ENCODE measurements around the gene GPC5.

GPC5 gene

DNA sequence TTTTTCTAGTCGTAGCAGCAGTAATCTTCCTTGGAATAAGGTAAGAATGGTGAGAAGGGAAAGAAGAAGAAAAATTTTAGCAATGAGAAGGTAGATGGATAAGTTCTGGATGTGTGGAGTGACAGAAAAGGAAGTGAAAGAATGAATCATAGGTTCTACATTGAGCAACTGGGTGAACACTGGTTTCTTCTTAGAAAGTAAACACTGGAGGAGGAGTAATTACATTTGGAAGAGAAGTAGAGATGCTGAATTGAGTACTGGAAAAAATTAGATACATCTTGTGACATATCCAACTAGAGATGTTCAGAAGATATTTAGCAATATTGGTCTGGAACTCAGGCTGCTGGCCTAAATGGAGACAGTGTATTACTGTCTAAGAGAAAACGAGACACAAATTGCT, 148.5 kb downstream of the GPC5 start:
- DNase-seq = no peak

DNA sequence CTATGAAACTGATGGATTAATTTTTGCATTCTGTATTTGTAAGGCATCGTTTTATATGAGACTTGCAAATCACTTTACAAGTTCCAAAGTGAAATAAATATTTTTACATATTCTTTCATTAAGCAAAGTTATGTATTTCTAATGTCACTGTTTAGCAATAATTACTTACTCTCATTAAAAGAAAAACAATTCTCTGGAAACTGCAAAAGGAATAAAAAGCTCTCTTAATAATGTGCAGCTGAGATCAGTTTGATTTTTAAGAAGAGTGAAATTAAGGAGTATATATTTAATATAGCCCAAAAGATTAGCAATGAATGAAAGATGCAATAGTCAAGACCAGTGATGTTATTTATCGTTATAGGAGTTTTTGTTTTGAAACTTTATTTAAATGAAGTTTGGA, 155.2 kb downstream of the GPC5 start:
- no peak for DNase-seq

DNA sequence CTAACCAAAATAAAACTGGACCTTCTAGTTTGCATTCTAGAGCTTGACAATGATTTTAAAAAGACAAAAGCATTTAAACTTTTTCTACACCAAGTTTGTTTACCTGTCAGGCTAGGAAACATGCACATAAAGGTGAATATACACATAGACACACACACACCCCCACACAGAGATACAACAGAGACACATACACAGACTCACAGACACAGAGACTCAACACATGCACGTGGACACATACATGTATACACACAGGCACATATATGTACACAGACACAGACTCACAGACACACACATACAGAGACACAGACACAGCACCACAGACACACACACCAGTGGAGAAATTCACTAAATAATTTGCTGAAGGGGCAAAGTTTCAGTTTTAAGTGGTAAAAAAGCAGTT, 155.7 kb downstream of the GPC5 start:
- DNase-seq = no peak

DNA sequence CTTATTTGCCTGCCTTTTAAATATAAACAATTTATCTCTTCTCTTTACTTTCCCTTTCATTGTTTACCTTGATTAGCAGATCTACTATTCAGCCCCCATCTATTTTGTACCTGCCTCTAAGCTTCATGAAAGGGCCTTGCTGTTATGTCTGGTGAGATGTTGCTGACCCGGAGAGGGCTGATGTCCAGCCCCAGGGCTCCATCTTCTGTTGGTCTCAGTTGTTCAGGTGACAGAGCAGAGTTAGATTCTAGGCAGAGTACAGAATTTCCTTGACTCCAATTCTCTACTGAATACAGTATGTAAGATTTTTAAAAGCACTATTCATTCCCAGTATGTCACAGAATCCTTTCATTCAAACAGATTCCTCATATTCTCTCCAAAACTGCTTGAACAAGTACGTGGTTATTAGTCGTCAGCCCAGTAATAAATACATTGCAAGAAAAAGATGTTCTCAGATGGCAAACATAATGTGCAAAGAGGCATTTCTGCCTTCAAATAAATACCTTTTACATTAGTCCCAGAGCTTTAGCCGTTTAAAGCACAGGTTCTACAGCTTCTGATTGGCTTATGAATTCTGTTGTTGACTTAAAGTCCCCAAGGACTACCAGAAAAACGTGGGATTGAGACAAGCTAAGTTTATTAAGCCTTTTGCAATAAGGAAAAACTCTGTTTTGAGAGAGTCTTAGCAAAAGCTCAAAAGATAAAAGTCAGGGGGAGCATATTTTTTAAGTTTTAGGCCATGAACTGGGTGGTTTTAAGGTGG, 159.1 kb downstream of the GPC5 start:
- no peak for DNase-seq

DNA sequence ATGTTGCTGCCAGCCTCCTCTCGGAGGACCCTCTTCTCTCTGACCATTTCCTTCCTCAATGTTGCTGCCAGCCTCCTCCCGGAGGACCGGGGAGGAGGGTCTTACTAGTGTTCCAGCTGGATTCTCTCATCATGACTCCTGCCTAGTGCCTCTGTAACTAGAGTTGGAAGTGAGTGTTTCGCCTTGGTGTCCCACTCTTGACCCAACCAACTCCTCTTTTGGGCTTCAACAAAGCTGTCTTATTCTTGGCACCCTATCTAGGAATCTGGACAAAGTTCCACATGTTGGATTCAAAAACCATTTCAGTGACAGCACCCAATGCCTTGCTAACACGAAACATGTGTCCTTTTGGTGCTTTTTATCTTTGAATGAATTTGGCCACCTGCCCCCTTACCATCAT, 165.4 kb downstream of the GPC5 start:
- no peak for DNase-seq

DNA sequence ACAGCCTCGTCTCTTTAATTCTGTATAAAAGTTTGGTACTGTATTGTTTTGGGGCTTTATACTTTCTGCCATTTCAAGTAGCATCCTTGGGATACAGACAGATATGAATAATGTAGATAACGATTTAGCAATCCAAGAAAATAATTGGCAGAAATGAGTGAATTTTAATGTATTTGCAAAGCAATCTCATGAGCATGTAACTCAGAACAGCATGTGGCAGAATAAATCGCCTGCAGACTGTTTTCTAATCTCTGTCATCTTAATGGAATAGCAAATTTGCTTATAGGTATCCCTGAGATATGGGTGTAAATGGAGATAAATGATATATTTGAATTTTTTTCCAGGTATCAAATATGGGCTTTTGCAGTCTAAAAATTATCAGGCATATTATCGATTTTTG, 166.0 kb downstream of the GPC5 start:
- no peak for DNase-seq

DNA sequence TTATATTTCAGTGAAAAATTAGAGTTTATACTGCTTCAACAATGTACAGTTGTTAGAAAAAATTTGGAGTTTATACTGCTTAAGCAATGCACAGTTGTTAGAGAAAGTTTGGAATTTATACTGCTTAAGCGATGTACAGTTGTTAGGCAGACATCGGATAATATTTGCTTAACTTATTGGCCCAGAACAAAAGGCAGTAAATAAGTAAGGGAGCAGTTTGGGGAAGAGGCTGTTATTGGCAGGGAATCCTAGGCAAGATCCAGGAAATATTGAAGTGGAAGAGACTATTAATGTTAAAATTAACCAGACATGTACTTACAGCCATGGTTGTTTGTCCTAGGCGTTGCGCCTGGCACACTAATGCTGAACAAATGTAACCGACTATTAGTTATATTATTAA, 166.9 kb downstream of the GPC5 start:
- no peak for DNase-seq

DNA sequence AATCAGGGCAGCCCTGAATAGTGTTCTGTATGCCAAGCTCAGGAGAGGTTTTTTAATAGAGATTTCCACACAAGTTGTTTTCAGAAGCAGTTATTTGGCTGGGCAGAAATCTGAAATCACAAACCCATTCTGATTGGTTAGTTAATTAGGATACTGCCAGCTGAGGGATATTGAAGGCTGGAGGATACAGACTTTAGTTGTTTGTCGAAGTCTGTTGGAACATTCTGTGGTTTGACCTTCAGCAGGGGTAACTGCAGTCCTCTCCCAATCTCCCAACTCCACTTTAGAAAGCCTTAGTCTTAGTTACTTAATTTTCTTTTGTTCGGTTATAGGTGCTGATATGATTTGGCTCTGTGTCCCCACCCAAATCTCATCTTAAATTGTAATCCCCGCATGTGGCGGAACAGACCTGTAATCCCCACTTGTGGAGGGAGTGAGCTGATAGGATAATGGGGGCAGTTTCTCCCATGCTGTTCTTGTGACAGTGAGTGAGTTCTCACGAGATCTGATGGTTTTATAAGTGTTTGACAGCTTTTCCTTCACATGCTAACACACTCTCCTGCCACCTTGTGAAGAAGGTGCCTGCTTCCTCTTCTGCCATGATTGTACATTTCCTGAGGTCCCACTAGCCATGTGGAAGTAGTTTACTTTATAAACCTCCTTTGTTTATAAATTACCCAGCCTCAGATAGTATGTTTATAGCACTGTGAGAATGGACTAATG, 169.2 kb downstream of the GPC5 start:
- no peak for DNase-seq

DNA sequence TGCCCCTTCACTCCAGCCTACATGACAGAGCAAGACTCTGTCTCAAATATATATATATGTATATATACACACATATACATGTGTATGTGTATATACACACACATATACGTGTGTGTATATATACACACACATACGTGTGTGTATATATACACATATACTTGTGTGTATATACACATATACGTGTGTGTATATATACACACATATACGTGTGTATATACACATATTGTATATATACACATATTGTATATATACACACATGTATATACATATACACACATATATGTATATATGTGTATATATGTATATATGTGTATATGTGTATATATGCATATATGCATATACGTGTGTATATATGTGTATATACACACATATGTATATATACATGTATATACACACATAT, 173.3 kb downstream of the GPC5 start:
- no peak for DNase-seq

DNA sequence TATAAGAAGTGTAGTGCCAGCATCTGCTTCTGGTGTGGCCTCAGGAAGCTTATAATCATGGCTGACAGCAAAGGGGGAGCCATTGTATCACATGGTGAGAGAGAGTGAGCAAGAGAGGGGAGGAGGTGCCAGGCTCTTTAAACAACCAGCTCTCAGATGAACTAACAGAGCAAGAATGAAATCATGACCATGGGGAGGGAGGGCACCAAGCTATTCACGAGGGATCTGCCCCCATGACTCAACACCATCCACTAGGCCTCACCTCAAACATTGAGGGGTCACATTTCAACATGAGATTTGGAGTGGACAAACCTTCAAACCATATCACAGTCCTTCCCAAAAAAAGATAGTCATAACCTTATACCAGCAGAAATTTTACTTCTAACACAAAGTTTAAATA, 174.0 kb downstream of the GPC5 start:
- DNase-seq = no peak

DNA sequence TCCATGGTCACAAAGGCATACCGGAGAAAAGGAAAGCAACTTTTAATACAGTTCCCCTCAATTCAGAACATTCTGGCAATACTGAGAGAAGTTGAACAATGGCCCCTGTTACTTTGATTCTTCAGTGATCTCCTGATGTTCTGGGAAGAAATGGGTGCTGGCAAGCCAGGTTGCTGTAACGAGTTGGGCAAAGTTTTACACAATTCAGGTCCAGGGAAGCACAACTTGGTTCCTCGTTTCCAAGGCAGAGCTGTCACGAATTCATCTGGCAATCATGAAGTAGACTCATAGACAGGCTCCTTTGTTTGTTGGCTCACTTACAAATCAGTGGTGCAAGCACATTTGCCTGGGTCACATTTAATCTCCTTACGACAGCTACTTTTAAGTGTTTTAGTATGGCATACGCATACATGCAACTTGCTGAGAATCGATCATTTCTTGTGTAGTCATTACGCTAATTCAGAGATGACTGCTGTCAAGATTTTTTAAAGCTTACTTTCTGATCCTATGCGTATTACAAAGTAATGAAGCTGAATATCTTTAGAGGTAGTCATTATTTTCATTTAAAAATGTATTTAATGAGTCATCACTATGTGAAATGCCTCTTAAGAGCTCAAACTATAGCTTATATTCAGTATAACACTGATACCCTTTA, 174.7 kb downstream of the GPC5 start:
- DNase-seq = no peak

DNA sequence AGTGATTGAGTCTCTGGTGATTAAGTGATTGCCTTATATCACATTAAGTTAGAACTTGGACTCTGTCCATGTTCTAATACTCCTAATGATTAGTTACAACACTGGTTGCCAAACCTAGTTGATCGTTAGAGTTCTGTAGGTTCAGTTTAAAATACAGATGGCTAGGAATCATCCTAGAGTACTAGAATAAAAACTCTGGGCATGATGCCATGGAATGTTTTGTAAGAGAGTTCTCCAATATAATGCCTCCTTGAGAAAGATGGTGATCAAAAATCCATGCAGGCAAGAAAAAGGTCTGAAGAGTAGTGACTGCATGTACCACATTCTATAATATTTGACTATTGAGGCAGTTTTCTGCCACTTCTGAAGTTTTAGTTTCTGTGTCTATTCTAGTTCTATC, 176.3 kb downstream of the GPC5 start:
- DNase-seq = no peak

DNA sequence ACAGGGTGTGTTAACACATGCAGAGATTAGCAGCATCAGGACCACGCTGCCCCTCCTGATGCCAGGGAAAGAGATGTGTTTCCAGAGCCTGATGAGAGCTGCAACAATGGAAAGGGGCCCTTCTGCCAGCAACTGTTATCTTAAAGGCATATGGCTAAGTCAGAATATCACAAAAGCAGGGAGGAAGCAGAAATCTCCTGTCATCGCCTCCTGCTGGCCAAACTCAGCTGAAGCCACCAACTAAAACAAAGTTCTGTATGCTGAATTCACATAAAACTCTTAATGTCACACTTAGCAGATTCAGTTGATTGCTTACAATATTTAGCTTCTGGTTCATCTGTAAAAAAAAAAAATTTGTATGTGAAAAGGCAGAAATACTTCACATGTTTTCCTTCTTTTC, 178.2 kb downstream of the GPC5 start:
- DNase-seq = no peak

DNA sequence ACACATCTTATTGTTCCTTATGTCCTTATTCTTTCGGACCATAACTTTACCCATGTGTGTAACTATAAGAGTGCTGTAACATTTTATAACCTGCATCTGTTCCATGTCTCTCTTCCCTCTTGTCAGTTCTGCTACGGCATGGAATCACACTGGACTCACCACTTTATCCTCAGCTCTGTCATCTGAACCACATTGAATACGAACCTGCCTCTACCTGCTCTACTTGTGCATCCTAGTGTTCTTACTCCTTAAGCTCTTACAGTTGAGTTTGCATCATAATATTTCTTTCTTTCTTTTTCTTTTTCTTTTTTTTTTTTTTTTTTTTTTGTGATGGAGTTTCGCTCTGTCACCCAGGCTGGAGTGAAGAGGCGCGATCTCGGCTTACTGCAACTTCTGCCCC, 180.9 kb downstream of the GPC5 start:
- DNase-seq = no peak

DNA sequence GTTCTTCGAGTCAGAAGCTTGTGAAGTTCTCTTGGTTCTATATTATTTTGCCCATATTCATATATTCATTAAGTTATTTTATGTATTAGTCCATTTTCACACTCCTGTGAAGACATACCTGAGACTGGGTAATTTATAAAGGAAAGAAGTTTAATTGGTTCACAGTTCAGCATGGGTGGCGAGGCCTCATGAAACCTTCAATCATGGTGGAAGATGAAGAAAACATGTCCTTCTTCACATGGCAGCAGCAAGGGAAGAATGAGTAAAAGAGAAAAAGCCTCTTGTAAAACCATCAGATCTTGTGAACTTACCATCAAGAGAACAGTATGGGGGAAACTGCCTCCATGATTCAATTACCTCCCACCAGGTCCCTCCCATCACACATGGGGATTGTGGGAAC, 182.3 kb downstream of the GPC5 start:
- no peak for DNase-seq

DNA sequence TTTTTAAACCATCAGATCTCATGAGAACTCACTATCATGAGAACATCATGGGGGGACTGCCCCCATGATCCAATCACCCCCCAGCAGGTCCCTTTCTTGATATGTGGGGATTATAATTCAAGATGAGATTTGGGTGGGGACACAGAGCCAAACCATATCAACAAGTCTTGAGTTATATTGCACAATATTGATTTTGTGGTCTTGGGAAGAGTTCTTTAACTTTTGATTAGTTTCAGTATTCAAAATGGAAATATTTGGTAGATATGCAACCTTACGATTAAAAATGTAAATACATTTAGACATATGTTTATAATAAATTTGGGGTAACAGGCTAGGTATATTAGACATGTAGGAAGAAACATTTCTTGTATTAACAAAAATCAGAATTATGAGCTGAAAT, 188.2 kb downstream of the GPC5 start:
- DNase-seq = no peak

DNA sequence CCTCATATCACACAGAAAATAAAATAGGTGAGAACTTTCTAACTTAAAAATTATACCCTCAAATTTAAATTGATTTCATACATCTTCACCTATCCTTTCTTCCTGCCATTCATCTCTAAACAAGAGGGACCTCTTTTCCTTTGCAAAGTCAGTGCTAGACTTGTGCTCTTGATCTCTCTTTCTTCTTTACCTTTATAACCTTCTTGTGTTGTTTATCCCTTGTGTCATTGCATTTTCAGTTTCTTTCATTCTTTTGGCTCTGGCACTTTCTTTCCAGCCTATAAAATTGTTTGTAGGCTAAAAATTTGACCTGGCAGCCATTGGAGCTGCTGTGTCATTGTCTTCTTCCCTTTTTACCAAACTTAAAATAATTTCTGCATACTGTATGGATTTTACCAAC, 190.1 kb downstream of the GPC5 start:
- no peak for DNase-seq

DNA sequence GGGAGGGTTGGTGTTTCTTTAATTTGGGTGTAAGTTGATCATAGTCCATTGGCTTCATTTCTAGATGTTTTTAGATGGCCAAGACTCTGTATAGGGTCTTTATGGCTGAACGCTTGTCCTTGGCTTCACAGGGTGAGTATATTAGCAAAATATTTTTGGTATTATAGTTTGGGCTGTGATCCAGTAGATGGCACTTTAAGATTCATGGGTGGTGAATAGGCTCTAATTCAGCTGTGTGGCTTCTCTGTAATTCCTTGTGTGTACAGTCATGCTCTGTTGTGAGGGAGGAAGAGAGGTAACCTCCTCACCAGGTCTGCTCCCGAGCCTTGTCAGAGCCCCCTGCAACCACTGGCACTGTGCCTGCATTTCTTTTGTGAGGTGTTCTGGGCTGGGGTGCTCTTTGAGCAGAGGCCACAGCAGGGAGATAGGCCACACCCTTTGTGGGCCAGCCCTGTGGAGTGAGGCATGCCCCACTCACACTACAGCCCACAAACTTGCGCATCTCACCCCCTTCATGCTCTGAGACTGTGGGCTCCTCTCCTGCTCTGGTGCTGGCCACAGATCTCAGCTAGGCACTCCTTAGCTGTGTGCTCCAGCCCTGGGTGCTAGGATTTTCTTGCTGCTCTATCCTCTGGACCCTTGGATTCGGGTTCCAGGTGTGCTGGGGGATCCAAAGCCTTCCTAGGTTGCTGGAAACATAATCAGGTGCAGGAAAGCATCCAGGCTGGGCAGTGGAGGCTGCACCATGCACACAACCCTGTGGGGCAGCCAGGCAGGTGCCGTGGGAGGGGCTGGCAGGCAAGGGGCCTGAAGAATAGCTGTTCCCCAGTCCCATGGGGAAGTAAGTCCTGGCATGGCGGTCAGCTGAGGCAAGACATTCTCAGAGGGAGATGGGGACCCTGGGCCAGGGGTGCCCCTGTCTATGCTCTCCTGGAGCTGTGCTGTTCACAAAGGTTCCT, 193.9 kb downstream of the GPC5 start:
- DNase-seq = no peak

DNA sequence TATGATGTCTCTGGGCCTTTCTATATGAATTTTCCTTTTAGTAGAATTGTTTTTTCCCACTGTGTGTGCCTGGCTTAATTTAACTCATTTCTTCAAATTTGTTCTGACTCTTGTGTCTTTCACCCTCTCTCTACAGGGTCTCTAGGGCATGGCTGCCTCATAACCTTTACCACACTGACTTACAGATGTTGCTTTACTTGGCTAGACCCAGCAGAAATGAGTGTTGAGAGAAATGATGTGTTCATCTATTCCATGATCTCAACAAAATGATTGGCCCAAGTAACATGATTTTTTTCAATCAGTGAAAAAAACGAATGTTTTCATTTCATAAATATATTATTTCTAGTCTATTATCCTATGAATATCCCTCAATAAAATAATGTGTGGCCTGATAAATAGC, 195.0 kb downstream of the GPC5 start:
- DNase-seq = no peak

DNA sequence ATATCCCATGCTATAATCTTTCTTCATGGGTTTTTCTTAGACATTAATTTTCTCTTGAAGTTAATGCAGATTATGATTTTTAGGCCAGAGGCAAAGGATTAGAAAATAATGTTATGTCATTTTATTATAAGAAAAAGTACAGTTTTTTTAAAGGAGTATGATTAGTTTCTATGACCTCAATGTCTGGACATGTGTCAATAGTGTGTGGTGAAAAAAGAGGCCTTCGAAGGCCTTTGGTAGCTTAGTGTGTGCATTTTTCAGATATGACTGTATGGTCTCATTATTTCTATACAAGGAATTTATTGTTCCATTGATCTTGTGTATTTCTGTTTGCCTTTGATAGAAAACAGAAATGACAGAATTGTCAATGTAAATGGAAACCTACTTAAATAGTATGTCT, 195.6 kb downstream of the GPC5 start:
- DNase-seq = no peak

DNA sequence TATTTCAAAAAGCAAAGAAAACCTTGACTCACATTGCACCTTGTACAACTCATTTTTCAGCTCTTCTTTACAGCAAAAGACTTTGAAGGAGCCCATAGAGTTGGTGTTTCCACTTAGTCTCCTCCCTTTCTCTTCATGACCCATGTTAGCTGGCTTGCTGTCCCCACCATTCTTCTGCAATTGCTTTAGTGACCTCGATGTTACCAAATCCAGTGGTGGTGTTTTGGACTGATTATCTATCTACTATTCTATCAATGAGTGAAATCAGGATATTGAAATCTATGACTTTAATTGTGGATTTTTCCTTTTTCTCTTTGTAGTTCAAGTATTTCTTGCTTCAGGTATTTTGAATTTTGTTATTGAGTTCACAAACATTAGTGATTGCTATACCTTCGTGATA, 197.3 kb downstream of the GPC5 start:
- no peak for DNase-seq

DNA sequence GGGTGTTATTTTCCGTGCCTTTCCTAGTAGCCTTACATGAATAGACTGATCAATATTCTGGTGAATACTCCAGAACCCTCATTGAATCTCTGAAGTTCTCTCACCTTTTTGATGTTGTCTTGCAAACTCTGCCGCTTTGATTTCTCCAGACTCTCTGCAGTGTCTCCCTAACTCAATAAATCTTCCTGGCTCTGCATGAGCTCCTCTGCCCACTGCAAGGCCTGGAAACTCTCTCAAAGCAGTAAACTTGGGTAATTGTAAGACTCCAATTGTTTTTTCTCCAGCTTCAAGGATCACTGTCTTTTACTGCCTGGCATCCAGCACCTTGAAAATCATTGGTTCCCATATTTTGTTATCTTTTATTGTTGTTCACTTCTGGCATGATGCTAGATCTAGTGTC, 198.4 kb downstream of the GPC5 start:
- no peak for DNase-seq

DNA sequence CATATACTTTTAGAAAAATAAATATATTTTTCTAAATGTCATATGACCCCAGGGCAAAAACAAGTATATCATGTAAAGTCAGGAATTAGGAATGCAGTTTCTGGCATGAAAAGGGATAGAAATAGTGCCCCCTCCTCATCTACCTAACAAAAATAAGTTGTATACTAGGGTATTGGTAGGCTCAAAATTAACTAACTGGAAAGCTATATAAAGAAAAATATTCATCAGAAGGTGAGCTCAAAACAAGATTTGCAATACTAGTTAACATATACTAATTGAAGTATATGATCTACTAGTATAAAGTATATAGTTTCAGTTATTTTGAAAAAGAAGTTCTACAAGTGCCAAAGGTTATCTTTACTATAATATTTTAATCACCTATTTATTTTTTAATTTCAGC, 200.2 kb downstream of the GPC5 start:
- DNase-seq = no peak
